ENCODE results near the gene EXOSC6. TPM values are rescaled to one million over a fixed set of nuclear protein-coding genes. Genes with fewer than 3 reads are reported as not detected.
"Not testable (repeated sequence)": the region's sequence is repeated elsewhere in the genome, so short reads cannot be mapped to it uniquely, and the experiment has no call there.

The EXOSC6 gene
- total RNA-seq, 1 donor from 2014 or later, result 22.7 TPM

GRCh38 chr16:70270176-70270575, 18.4 kb upstream of the EXOSC6 start:
- Histone ChIP-seq H3K9me3 (no peaks in the 10 kb centered on the region), H3K27ac (no peak overlapping the region), H3K36me3 (peaks cover 81 to 92% of the 10 kb centered on the region in 2 donors), H3K4me1 (no peaks in the 10 kb centered on the region), H3K4me3 (no peak overlapping the region), H3K27me3 (no peaks in the 10 kb centered on the region)
- intact Hi-C loops (cut with DNase I), result no loop called here
- DNase-seq (ENCODE audit: low spot score in 2 of 2), result no peak
- no peak for TF ChIP-seq CTCF (IDR thresholded peaks at IDR 0.05)

GRCh38 chr16:70269471-70269870, 17.7 kb upstream of the EXOSC6 start:
- Histone ChIP-seq H3K27me3 (no peaks in the 10 kb centered on the region), H3K4me1 (no peaks in the 10 kb centered on the region), H3K36me3 (peaks cover 87 to 92% of the 10 kb centered on the region in 2 donors), H3K27ac (no peak overlapping the region), H3K9me3 (no peaks in the 10 kb centered on the region), H3K4me3 (no peak overlapping the region)
- intact Hi-C loops (cut with DNase I), result no loop called here
- DNase-seq (ENCODE audit: low spot score in 2 of 2), result no peak
- TF ChIP-seq CTCF (IDR thresholded peaks at IDR 0.05), result no peak

- H3K27ac ChIP-seq; DNase-seq (ENCODE audit: low spot score in 2 of 2); intact Hi-C loops (cut with DNase I); H3K27me3 ChIP-seq; H3K4me3 ChIP-seq; H3K4me1 ChIP-seq; H3K9me3 ChIP-seq: not testable (repeated sequence)
- peaks cover 90 to 92% of the 10 kb centered on the region in 2 donors for H3K36me3 ChIP-seq
These were observed 16.2 kb upstream of the EXOSC6 start for GRCh38 chr16:70267922-70268321.

- Histone ChIP-seq H3K27ac (no peak overlapping the region), H3K4me3 (no peak overlapping the region), H3K27me3 (no peaks in the 10 kb centered on the region), H3K9me3 (no peaks in the 10 kb centered on the region), H3K36me3 (peaks cover 91 to 93% of the 10 kb centered on the region in 2 donors), H3K4me1 (no peaks in the 10 kb centered on the region)
- DNase-seq (ENCODE audit: low spot score in 2 of 2), result no peak
- intact Hi-C loops (cut with DNase I), result no loop called here
- TF ChIP-seq CTCF (IDR thresholded peaks at IDR 0.05), result peak in 2 of 3 experiments; percentile 32 to 48
These were observed 15.8 kb upstream of the EXOSC6 start for GRCh38 chr16:70267516-70267915.

GRCh38 chr16:70259903-70260302, 8.2 kb upstream of the EXOSC6 start:
- DNase-seq (ENCODE audit: low spot score in 2 of 2), result peak in 1 of 2 donors; percentile 12
- H3K9me3 ChIP-seq; intact Hi-C loops (cut with DNase I); H3K27me3 ChIP-seq; H3K27ac ChIP-seq; H3K4me1 ChIP-seq; H3K4me3 ChIP-seq: not testable (repeated sequence)
- H3K36me3 ChIP-seq, result peaks cover 100% of the 10 kb centered on the region in 2 donors

- peaks cover 100% of the 10 kb centered on the region in 2 donors for H3K36me3 ChIP-seq
- no peaks in the 10 kb centered on the region for H3K9me3 ChIP-seq
- no peak overlapping the region for H3K27ac ChIP-seq
- H3K27me3 ChIP-seq, result no peaks in the 10 kb centered on the region
- no peaks in the 10 kb centered on the region for H3K4me1 ChIP-seq
- TF ChIP-seq CTCF (IDR thresholded peaks at IDR 0.05), result no peak
- DNase-seq (ENCODE audit: low spot score in 2 of 2), result peak in 1 of 2 donors; percentile 37
- intact Hi-C loops (cut with DNase I), result no loop called here
- no peak overlapping the region for H3K4me3 ChIP-seq
These were observed 7.2 kb upstream of the EXOSC6 start for GRCh38 chr16:70258946-70259345.

GRCh38 chr16:70258065-70258464, 6.3 kb upstream of the EXOSC6 start:
- no peaks in the 10 kb centered on the region for H3K27me3 ChIP-seq
- intact Hi-C loops (cut with DNase I), result no loop called here
- H3K4me3 ChIP-seq, result no peak overlapping the region
- H3K27ac ChIP-seq, result no peak overlapping the region
- DNase-seq (ENCODE audit: low spot score in 2 of 2), result peak in 1 of 2 donors; percentile 53
- H3K4me1 ChIP-seq, result no peaks in the 10 kb centered on the region
- TF ChIP-seq CTCF (IDR thresholded peaks at IDR 0.05), result no peak
- peaks cover 100% of the 10 kb centered on the region in 2 donors for H3K36me3 ChIP-seq
- no peaks in the 10 kb centered on the region for H3K9me3 ChIP-seq
